OCI-LY1 (cell line): ENCODE results near the gene LRRC61.

ENCODE experiments used
- H2AFZ ChIP-seq: fragments of 200-600 bp; sonication (generic), shearing (Covaris generic); 2 replicates; pipeline ENCODE4 v1.6.0; 2014; ENCODE audit warnings: antibody characterized with exemption, mild to moderate bottlenecking, low read length
- H3F3A ChIP-seq: fragments of 200-600 bp; sonication (generic), shearing (Covaris generic); 2 replicates; pipeline ENCODE4 v1.6.0; 2014; ENCODE audit warnings: mild to moderate bottlenecking, antibody characterized with exemption, low read length, moderate library complexity; ENCODE audit not compliant: insufficient read depth
- H3K27ac ChIP-seq: fragments of 200-600 bp; sonication (generic); 2 replicates; pipeline ENCODE4 v1.5.1; 2014; ENCODE audit warnings: low read length, mixed run types, mild to moderate bottlenecking, low read depth; ENCODE audit not compliant: poor library complexity, severe bottlenecking
- H3K27me3 ChIP-seq: fragments of 200-600 bp; sonication (generic); 2 replicates; pipeline ENCODE4 v1.6.0; 2014; ENCODE audit warnings: antibody characterized with exemption, mild to moderate bottlenecking, low read length, moderate library complexity; ENCODE audit not compliant: insufficient read depth
- H3K36me3 ChIP-seq: fragments of 200-600 bp; sonication (generic); 2 replicates; pipeline ENCODE4 v1.6.1; 2014; ENCODE audit warnings: mild to moderate bottlenecking, antibody characterized with exemption, low read length, moderate library complexity, mixed read lengths; ENCODE audit not compliant: insufficient read depth
- H3K4me1 ChIP-seq: fragments of 200-600 bp; sonication (generic); 2 replicates; pipeline ENCODE4 v1.5.1; 2014; ENCODE audit warnings: mild to moderate bottlenecking, low read length, moderate library complexity; ENCODE audit not compliant: insufficient read depth, severe bottlenecking
- H3K4me2 ChIP-seq: fragments of 200-600 bp; sonication (generic), shearing (Covaris generic); 2 replicates; pipeline ENCODE4 v1.6.1; 2014; ENCODE audit warnings: low read length
- H3K4me3 ChIP-seq: fragments of 200-600 bp; sonication (generic); 2 replicates; pipeline ENCODE4 v1.5.1; 2014; ENCODE audit warnings: low read length, low read depth, mild to moderate bottlenecking, mixed read lengths; ENCODE audit not compliant: poor library complexity, severe bottlenecking
- H3K79me2 ChIP-seq: fragments of 200-600 bp; shearing (Covaris generic); 2 replicates; pipeline ENCODE4 v1.6.1; 2016; ENCODE audit warnings: mixed run types, low read length, mixed read lengths; ENCODE audit not compliant: insufficient read depth
- H3K9ac ChIP-seq: fragments of 200-600 bp; sonication (generic), shearing (Covaris generic); 2 replicates; pipeline ENCODE4 v1.6.1; 2014; ENCODE audit warnings: mild to moderate bottlenecking, low read length, mixed read lengths
- H3K9me2 ChIP-seq: fragments of 200-600 bp; sonication (generic), shearing (Covaris generic); 2 replicates; pipeline ENCODE4 v1.6.1; 2014; ENCODE audit warnings: low read depth, mild to moderate bottlenecking, low read length, mixed read lengths
- H3K9me3 ChIP-seq: fragments of 200-600 bp; shearing (Covaris generic); 2 replicates; pipeline ENCODE4 v1.6.1; 2014; ENCODE audit warnings: low read length, mixed read lengths
- H4K20me1 ChIP-seq: fragments of 200-600 bp; sonication (generic), shearing (Covaris generic); 2 replicates; pipeline ENCODE4 v1.6.0; 2016; ENCODE audit warnings: mild to moderate bottlenecking, low read length; ENCODE audit not compliant: insufficient read depth
- CTCF ChIP-seq: fragments of 200-600 bp; sonication (generic), shearing (Covaris generic); IDR thresholded peaks from 2 replicates; pipeline ENCODE4 v1.5.1; 2017; ENCODE audit warnings: mild to moderate bottlenecking, antibody characterized with exemption, low read length, moderate library complexity, mixed read lengths
- EZH2 ChIP-seq: fragments of 200-600 bp; sonication (generic), shearing (Covaris generic); IDR thresholded peaks from 2 replicates; pipeline ENCODE4 v1.8.0; 2017; ENCODE audit warnings: borderline replicate concordance, mixed run types, mild to moderate bottlenecking, antibody characterized with exemption, low read length, moderate library complexity, mixed read lengths

The LRRC61 gene

DNA sequence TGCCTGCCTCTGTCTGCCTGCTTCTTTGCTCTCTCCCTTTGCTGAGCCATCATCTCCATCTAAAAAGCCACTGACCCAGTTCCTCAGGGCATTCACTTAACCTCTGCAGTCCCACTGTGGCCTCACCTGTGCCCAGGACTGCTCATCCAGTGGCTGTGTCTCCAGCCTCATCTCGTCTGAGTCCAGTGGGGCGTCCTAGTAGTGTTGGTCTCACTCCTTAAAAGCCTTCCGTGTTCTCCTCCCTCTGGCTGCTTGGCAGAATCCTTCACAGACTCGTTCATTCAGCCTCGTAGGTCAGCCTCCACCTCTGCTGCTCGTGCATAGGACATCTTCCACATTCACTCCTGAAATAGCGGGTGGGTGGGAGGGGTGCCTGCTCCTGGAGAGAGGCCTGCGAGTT lies 11.0 kb downstream of the LRRC61 start:
- H3K4me2 ChIP-seq = no peak overlapping the region
- H2AFZ ChIP-seq = no peak overlapping the region
- H3K9me2 ChIP-seq = no peaks in the 10 kb centered on the region
- no peak overlapping the region for H3K9ac ChIP-seq
- H3K27ac ChIP-seq = no peak overlapping the region
- TF ChIP-seq CTCF = no peak
- TF ChIP-seq EZH2 = no peak
- no peaks in the 10 kb centered on the region for H4K20me1 ChIP-seq
- no peak overlapping the region for H3K4me3 ChIP-seq
- no peaks in the 10 kb centered on the region for H3K79me2 ChIP-seq
- H3K27me3 ChIP-seq = no peaks in the 10 kb centered on the region
- H3K36me3 ChIP-seq = peaks cover 13% of the 10 kb centered on the region
- no peaks in the 10 kb centered on the region for H3F3A ChIP-seq
- no peaks in the 10 kb centered on the region for H3K4me1 ChIP-seq
- no peaks in the 10 kb centered on the region for H3K9me3 ChIP-seq

GRCh38 chr7:150335108-150335773 lies 12.1 kb downstream of the LRRC61 start:
- Histone ChIP-seq H3K4me3 (no peak overlapping the region), H3K36me3 (0 out of 2 replicates have a peak, but pooled peaks cover 1% of the 10 kb centered on the region)

DNA sequence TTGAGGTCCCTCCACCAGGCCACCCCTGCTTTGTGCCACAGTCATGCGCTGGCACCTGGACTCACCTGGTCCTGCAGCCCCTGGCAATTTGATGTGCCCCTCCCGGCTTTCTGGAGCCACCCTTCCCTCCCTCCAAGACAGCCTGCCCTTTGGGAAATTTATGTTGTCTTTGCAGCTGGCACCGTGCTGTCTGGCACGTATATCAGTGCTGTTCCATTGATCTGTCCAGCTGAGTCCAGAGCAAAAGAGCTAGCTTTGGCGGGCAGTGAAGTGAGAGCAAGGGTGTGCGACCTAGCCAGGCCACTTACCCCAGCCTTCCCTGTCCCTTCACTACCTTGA lies 12.6 kb downstream of the LRRC61 start:
- no peak overlapping the region for H3K9ac ChIP-seq
- no peak overlapping the region for H3K4me2 ChIP-seq

More at GRCh38 chr7:150335108-150335773, 12.1 kb downstream of the LRRC61 start:
- Histone ChIP-seq H3K9me2 (no peaks in the 10 kb centered on the region), H3K9me3 (no peaks in the 10 kb centered on the region), H3F3A (no peaks in the 10 kb centered on the region), H3K4me1 (no peaks in the 10 kb centered on the region), H3K4me2 (no peak overlapping the region), H3K79me2 (no peaks in the 10 kb centered on the region), H2AFZ (no peak overlapping the region), H3K9ac (no peak overlapping the region), H3K27me3 (no peaks in the 10 kb centered on the region), H4K20me1 (no peaks in the 10 kb centered on the region), H3K27ac (no peak overlapping the region)
- TF ChIP-seq CTCF (no peak), EZH2 (no peak)

More for the DNA sequence above, 12.6 kb downstream of the LRRC61 start:
- H3K36me3 ChIP-seq = no peaks in the 10 kb centered on the region
- H3K9me2 ChIP-seq = no peaks in the 10 kb centered on the region
- H3K4me1 ChIP-seq = no peaks in the 10 kb centered on the region
- no peaks in the 10 kb centered on the region for H3K27me3 ChIP-seq
- no peak overlapping the region for H3K27ac ChIP-seq
- no peaks in the 10 kb centered on the region for H3F3A ChIP-seq
- no peaks in the 10 kb centered on the region for H3K79me2 ChIP-seq
- H3K4me3 ChIP-seq = no peak overlapping the region
- H4K20me1 ChIP-seq = no peaks in the 10 kb centered on the region
- H2AFZ ChIP-seq = no peak overlapping the region
- no peaks in the 10 kb centered on the region for H3K9me3 ChIP-seq
- TF ChIP-seq CTCF (no peak), EZH2 (no peak)
